GM23338 (cell line): ENCODE results near the gene WDR27. TPM values are rescaled to one million over a fixed set of nuclear protein-coding genes. Genes with fewer than 3 reads are reported as not detected.

ENCODE experiments used
- CREB1 ChIP-seq: fragments of 250-450 bp; sonication (Bioruptor Pico); IDR thresholded peaks from 2 replicates; pipeline ENCODE4 v1.5.0; 2020; ENCODE audit warnings: low read depth, mild to moderate bottlenecking, moderate library complexity
- CTCF ChIP-seq, 2 experiments: fragments of 200-600 bp in 1 of 2; sonication (generic) in 1 of 2; conservative IDR thresholded peaks; 2 replicates each; pipeline versions ENCODE4 v1.5.1 to v1.6.1; 2016 to 2017; ENCODE audit warnings: antibody characterized with exemption in 2 of 2, low read depth in 2 of 2, mild to moderate bottlenecking in 2 of 2, moderate library complexity in 1 of 2
- EZH2 ChIP-seq: fragments of 200-600 bp; sonication (generic); IDR thresholded peaks from one replicate; pipeline ENCODE4 v1.8.0; 2017; ENCODE audit warnings: antibody characterized with exemption, mild to moderate bottlenecking, low read depth; ENCODE audit not compliant: unreplicated experiment
- JUNB ChIP-seq: IDR thresholded peaks from one replicate; pipeline ENCODE4 v1.6.1; 2016; ENCODE audit warnings: antibody characterized with exemption; ENCODE audit not compliant: unreplicated experiment
- NANOG ChIP-seq: IDR thresholded peaks from 2 replicates; pipeline ENCODE4 v1.6.1; 2016; ENCODE audit warnings: antibody characterized with exemption, borderline replicate concordance
- POLR2AphosphoS5 ChIP-seq: IDR thresholded peaks from 2 replicates; pipeline ENCODE4 v1.6.1; 2016; ENCODE audit warnings: antibody characterized with exemption, low read depth
- STAT1 ChIP-seq: IDR thresholded peaks from one replicate; pipeline ENCODE4 v1.6.1; 2016; ENCODE audit warnings: antibody characterized with exemption; ENCODE audit not compliant: unreplicated experiment
- ZNF114 ChIP-seq: fragments of 250-450 bp; sonication (Bioruptor Pico); IDR thresholded peaks from 2 replicates; pipeline ENCODE4 v1.5.0; 2020; ENCODE audit warnings: mild to moderate bottlenecking, moderate library complexity
- ZNF331 ChIP-seq: fragments of 250-450 bp; sonication (Bioruptor Pico); IDR thresholded peaks from 2 replicates; pipeline ENCODE4 v1.5.0; 2020; ENCODE audit warnings: low read depth, mild to moderate bottlenecking, moderate library complexity
- ZNF462 ChIP-seq: fragments of 250-450 bp; sonication (Bioruptor Pico); IDR thresholded peaks from 2 replicates; pipeline ENCODE4 v1.5.0; 2020; ENCODE audit warnings: mild to moderate bottlenecking, moderate library complexity
- polyA plus RNA-seq: library from polyadenylated mRNA; unstranded; fragments of >200 nt; fragmentation: Nextera tagmentation; extraction: Ambion mirVana; gene quantifications from 2 replicates; pipeline ENCODE4 v1.2.1, GENCODE V29; 2016
- total RNA-seq: library from RNA; depleted of rRNA; stranded (reverse); fragments of >200 nt; shearing (Covaris generic); gene quantifications from 2 replicates; pipeline ENCODE4 v1.2.3, GENCODE V29; 2014

The WDR27 gene
- total and polyA plus RNA-seq, 2 experiments from 2014 or later = 55.3 to 80.4 TPM

GRCh38 chr6:169508452-169508851 is 193.4 kb downstream of the WDR27 start (continued):
- TF ChIP-seq ZNF462 = no peak
- TF ChIP-seq CTCF (conservative IDR thresholded peaks at IDR 0.05; ENCODE audit: low read depth in 2 of 2) = no peak
- no peak for TF ChIP-seq NANOG
- TF ChIP-seq EZH2 = no peak
- no peak for TF ChIP-seq STAT1
- no peak for TF ChIP-seq ZNF331 (CRISPR knock-in tag)
- no peak for TF ChIP-seq ZNF114 (CRISPR knock-in tag)
- TF ChIP-seq POLR2AphosphoS5 = no peak
- no peak for TF ChIP-seq CREB1 (CRISPR knock-in tag)
- TF ChIP-seq JUNB = no peak
